Psoas muscle (tissue), 8 donors: ENCODE measurements around the gene SRPK1. TPM values are rescaled to one million over a fixed set of nuclear protein-coding genes. Genes with fewer than 3 reads are reported as not detected.

Experiments used
- ATAC-seq, 4 donors: fragments of 200-7000 bp; cut with Tn5 transposase; one replicate each; pipeline ENCODE4 v1.9.1; 2020; ENCODE audit warnings: moderate library complexity in 3 of 4, mild to moderate bottlenecking in 2 of 4
- DNase-seq, 2 donors: peaks; one replicate each; pipeline ENCODE4 v3.0.0-alpha.2; 2020
- H3K27ac ChIP-seq: fragments of 200-600 bp; one replicate; pipeline ENCODE4 v1.8.0; 2022
- H3K27me3 ChIP-seq, 3 donors: fragments of 200-600 bp in 1 of 3; one replicate each; pipeline versions ENCODE4 v1.6.1 to v1.8.0; 2013 to 2022; ENCODE audit warnings: low read length in 2 of 3, mild to moderate bottlenecking in 2 of 3, moderate library complexity in 1 of 3; ENCODE audit not compliant: insufficient read depth in 3 of 3
- H3K36me3 ChIP-seq, 2 donors: fragments of 200-600 bp in 1 of 2; one replicate each; pipeline versions ENCODE4 v1.6.1 to v1.8.0; 2013 to 2022; ENCODE audit warnings: low read depth in 1 of 2, mild to moderate bottlenecking in 1 of 2, moderate library complexity in 1 of 2; ENCODE audit not compliant: insufficient read depth in 1 of 2
- H3K4me1 ChIP-seq: fragments of 200-600 bp; one replicate; pipeline ENCODE4 v1.8.0; 2022
- H3K4me3 ChIP-seq: fragments of 200-600 bp; one replicate; pipeline ENCODE4 v1.8.0; 2022; ENCODE audit warnings: mild to moderate bottlenecking
- H3K9me3 ChIP-seq: fragments of 200-600 bp; one replicate; pipeline ENCODE4 v1.8.0; 2022
- WGBS, 3 donors: extraction: QIAGEN DNeasy Blood & Tissue Kit; methylation state at CpG; one replicate each; pipeline versions ENCODE4 v1.1.6 to v1.1.7; 2013; 5-methylcytosine and 5-hydroxymethylcytosine counted together
- intact Hi-C, 2 donors: fragments of 100-400 bp; cut with DNase I; formaldehyde crosslinking; loops; one replicate each; pipeline versions ENCODE4 v1.11.0 to v1.14.2; 2022
- polyA plus RNA-seq, 3 donors: library from polyadenylated mRNA; stranded (reverse); fragments of 200-250 nt; gene quantifications; one replicate each; pipeline ENCODE4 v1.2.3, GENCODE V29; 2013
- total RNA-seq, 4 donors: library from RNA; stranded (reverse); fragmentation: NEBNext Ultra II Directional in 2 of 4; extraction: Animal tissue kit (Norgen Biotek cat#: 25700) in 2 of 4; gene quantifications; one replicate each; pipeline versions ENCODE4 v1.2.1 to v1.2.4, GENCODE V29; 2021 to 2023
- TF ChIP-seq, protein P1 (sequence below): fragments of 200-600 bp; IDR thresholded peaks from one replicate; pipeline ENCODE4 v1.8.0; 2022; ENCODE audit warnings: antibody characterized with exemption
- donor health status: healthy with polysubstance abuse.
- donor health status: DM: no; HTN: no; CAD: no; lungs with moderate emphysema.
- donor health status: Bipolar disorder and iron deficiency.
- donor health status: healthy.
- donor health status: DM: yes; HTN: yes; CAD: no.
- donor health status: DM: no; HTN: no; CAD: no.
- donor health status: DM: no; HTN: no; CAD: no.
- donor health status: DM: yes; HTN: yes; CAD: no.

The SRPK1 gene
- total and polyA plus RNA-seq, 7 donors = 12.2 to 46.9 (median 25.7) TPM

DNA sequence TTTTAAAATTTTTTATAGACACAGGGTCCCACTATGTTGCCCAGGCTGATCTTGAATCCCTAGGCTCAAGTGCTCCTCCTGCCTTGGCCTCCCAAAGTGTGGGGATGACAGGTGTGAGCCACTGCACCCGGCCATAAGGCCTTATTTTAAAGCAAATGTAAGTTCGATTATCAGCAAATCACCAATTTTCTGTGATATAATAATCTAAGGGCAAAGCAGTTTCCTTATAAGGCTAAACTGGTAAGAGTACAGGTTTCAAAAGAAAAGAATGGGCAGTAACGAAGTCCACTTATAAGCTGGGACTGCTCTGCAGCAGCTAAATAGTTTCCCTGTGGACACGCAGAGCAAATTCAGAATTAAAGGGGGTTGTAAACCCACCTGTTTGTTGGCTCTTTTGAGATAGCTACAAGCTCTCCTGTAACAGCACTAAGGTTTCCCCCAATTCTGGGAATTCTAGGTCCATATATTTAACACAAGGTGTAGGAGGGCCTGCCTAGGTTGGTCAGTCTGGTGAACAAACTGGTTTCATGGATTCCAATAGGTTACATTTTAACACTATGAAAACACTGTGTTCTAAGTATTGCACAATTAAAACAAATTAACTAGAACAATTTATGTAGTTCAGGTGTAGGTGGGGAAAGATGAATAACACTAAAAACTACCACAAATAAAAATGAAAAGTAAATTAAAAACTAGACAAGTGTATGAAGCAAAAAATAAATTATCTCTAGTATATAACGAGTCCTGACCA is 89.5 kb downstream of the SRPK1 start:
- intact Hi-C loops = no loop called here
- no peak for ATAC-seq
- TF ChIP-seq, protein P1, sequence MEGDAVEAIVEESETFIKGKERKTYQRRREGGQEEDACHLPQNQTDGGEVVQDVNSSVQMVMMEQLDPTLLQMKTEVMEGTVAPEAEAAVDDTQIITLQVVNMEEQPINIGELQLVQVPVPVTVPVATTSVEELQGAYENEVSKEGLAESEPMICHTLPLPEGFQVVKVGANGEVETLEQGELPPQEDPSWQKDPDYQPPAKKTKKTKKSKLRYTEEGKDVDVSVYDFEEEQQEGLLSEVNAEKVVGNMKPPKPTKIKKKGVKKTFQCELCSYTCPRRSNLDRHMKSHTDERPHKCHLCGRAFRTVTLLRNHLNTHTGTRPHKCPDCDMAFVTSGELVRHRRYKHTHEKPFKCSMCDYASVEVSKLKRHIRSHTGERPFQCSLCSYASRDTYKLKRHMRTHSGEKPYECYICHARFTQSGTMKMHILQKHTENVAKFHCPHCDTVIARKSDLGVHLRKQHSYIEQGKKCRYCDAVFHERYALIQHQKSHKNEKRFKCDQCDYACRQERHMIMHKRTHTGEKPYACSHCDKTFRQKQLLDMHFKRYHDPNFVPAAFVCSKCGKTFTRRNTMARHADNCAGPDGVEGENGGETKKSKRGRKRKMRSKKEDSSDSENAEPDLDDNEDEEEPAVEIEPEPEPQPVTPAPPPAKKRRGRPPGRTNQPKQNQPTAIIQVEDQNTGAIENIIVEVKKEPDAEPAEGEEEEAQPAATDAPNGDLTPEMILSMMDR = no peak
- Histone ChIP-seq H3K27me3 (no peaks in the 10 kb centered on the region), H3K4me1 (no peaks in the 10 kb centered on the region), H3K36me3 (peaks cover 2 to 31% of the 10 kb centered on the region in 2 donors), H3K9me3 (no peaks in the 10 kb centered on the region), H3K4me3 (no peak overlapping the region), H3K27ac (no peak overlapping the region)
- DNase-seq = no peak
- 86 to 92% (median 92%) methylated on average over 5 of the region's 5 CpGs for WGBS, 3 donors

DNA sequence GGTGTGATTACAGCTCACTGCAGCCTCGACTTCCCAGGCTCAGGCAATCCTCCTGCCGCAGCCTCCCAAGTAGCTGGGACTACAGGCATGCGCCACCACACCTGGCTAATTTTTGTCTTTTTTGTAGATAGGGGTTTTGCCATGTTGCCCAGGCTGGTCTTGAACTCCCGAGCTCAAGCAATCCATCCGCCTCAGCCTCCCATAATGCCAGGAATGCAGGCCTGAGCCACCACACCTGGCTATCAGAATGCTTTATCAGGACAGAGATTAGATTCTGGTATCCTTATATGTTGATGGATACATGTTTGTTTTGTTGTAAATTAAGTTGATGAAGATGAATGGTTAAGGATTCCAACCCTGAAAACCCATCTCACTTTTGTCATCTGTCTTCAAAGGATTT is 91.6 kb downstream of the SRPK1 start:
- no peak for DNase-seq
- WGBS, 3 donors = 90 to 92% (median 91%) methylated on average over 5 of the region's 5 CpGs
- no peak overlapping the region for H3K4me3 ChIP-seq
- peaks cover 0 to 14% of the 10 kb centered on the region in 2 donors for H3K36me3 ChIP-seq
- H3K27me3 ChIP-seq = peaks cover 0 to 5% (median 0%) of the 10 kb centered on the region in 3 donors
- TF ChIP-seq, protein P1 = no peak
- H3K9me3 ChIP-seq = no peaks in the 10 kb centered on the region
- ATAC-seq = no peak
- H3K4me1 ChIP-seq = no peaks in the 10 kb centered on the region
- no peak overlapping the region for H3K27ac ChIP-seq
- intact Hi-C loops = no loop called here

DNA sequence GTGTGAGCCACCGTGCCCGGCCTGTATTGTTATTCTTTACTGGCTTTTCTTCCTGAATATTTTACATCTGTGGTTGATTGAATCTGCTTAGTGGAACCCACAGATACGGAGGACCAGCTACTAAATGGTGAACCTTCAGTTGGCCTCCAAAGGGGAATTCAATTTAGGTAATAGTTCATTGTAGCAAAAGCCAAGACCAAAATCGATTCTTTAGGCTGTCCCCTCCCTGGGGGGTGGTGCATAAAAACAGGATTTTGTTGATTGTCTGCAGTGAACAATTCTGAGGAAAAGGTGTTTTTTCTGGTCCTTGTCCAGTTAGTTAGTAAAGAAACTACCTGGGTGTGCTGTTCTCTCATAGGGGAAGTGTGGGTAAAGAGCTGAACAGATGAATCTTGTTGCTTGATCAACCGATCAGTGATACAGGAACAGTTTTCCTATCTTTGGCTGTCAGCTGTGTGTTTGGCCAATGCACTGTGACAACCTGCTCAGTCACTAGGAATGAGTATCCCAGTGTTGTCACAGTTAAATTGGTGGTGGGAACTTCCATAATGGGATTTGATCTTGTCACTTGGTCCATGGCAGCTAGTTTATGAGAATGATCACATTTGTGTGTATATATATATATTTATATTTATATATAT is 96.2 kb downstream of the SRPK1 start:
- H3K4me3 ChIP-seq = no peak overlapping the region
- peaks cover 0 to 5% (median 0%) of the 10 kb centered on the region in 3 donors for H3K27me3 ChIP-seq
- intact Hi-C loops = no loop called here
- WGBS, 3 donors = 73 to 81% (median 77%) methylated on average over 5 of the region's 5 CpGs
- DNase-seq (no peak), ATAC-seq (no peak)
- TF ChIP-seq, protein P1 = no peak
- H3K36me3 ChIP-seq = no peaks in the 10 kb centered on the region
- no peak overlapping the region for H3K27ac ChIP-seq
- no peaks in the 10 kb centered on the region for H3K4me1 ChIP-seq
- no peaks in the 10 kb centered on the region for H3K9me3 ChIP-seq

DNA sequence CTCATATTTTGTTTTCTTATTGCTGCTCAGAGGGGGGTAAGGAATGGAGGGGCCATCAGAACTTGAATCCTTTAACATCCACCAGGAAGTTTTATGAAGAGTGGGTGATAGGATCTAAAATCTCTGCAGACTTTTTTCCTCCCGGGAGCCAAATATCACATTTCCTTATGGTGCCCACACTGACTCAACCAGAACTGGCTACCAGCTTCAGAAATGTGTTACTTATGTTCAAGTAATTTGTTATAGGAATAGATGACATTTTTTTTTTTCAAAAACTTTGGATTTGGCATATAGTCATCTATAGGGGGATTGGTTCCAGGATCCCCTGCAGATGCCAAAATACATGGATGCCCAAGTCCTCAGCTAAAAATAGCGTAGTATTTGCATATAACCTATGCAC is 97.3 kb downstream of the SRPK1 start:
- no peak for ATAC-seq
- Histone ChIP-seq H3K36me3 (no peaks in the 10 kb centered on the region), H3K4me1 (no peaks in the 10 kb centered on the region), H3K27me3 (peaks cover 0 to 5% (median 0%) of the 10 kb centered on the region in 3 donors), H3K9me3 (no peaks in the 10 kb centered on the region), H3K4me3 (no peak overlapping the region), H3K27ac (no peak overlapping the region)
- WGBS, 3 donors = 81 to 90% (median 82%) methylated on average over 2 of the region's 2 CpGs
- no peak for DNase-seq
- TF ChIP-seq, protein P1 = no peak
- intact Hi-C loops = no loop called here
